Stimulated activated CD4-positive, alpha-beta T cell treated with anti-CD3 and anti-CD28 coated beads, TNF-alpha, amount 100 ng/mL, for 1 hour (primary cell): ENCODE measurements around the gene LIN54.

Experiments
- DNase-seq, 3 donors: peaks; one replicate each; pipeline ENCODE4 v3.0.0-alpha.2; 2020; ENCODE audit warnings: low read depth in 3 of 3, low spot score in 1 of 3

Gene LIN54

DNA sequence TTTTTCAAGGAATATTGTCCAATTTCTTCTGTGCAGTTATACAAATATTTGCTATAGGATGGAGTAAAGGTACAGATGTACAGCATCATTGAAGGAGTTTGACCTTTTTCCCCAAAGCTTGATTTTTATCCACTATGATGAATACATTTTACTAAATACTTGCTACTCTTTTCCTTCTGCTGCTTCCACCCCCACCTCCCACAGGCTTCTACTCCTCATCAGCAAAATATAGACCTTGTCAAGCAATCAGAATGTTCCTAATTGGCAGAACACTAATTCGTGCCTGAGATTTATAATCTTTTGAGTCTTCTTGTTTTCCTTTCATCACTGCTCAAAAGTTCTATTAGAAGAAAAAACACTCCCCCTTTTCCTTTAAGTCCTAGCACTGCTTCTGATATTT is 113.9 kb downstream of the LIN54 start:
- no peak for DNase-seq

- DNase-seq = no peak
Measured at GRCh38 chr4:82893942-82894341, 116.7 kb downstream of the LIN54 start.

GRCh38 chr4:82892467-82892802 is 118.2 kb downstream of the LIN54 start:
- DNase-seq = no peak

DNA sequence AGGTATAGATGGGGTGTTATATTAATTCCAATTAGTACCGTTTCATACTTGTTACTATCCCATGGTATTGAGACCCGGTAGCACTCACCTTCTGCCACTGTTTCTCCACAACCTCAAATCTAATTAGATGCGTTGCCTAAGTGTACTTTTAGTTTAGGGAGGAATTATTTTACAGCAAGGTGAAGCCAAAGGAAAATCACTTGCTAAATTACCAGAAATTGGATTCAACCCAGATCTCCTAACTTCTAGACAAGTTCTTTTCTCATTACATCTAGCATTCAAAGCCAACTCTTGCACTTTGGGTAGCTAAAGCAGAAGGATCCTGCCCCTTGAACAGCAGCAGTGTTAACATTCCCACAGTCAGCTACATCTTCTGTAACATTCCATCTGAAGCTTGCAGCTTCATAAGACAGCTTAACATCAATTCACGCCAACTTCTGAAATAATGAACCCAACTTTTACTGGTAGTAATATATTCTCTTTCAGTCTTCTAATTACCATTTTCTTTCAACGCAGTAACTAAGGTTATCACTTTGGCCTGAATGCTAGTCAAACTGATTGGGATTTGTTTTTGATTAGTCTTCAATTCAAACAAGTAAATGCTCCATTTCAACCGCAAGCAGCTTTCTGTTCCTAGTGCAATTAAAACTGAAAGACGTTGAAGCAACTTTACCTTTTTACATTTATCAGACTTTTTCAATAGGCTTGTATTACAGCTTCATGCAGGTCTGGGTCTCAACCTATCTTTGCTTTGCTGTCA is 118.7 kb downstream of the LIN54 start:
- no peak for DNase-seq

DNA sequence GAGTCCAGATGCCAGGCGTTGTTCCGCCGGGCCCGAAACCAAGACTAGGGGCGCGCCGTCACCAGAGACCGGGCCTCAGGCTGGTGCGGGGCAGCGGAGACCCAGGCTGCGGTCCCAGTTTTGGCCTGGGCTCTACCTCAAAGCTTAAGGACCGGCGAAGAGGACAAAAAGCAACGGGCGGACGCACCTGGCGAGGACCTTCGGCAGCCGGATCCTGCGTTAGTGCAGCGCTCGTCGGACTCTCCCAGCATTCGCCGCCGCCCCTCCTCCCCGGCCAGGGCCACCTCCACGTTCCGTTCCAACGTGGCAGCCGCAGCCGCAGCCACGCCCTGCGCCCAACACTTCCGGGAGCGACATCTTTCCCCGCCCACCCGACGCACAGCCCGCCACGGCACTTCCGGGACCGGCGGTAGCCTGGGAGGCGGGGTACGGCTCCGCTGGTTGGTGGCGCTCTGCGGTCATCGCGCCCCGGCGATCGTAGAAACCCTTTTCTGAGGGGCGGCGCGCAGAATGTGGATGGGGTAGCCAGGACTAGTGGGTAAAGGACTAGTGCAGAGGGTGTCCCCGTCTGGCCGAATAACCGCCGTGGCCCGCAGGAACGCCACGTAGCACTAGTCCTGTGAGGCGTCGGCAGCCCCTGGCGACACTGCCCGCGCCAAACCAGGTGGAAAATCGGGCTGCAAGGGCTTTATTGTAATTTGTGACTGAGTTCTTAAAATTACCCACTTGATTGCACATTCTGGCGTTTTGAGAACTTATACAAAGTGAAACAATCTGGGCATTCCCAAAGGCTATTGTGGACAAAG is 119.5 kb downstream of the LIN54 start, which contains the start of gene SEC31A:
TSS of gene SEC31A (minus strand) at position 253 of the 806 bp plus-strand sequence. CDS start 9,217 bp downstream, outside the sequence.
- peak; percentile 89 to 92 (median 91) for DNase-seq

- no peak for DNase-seq
Measured at GRCh38 chr4:82890528-82890900, 120.1 kb downstream of the LIN54 start.

DNA sequence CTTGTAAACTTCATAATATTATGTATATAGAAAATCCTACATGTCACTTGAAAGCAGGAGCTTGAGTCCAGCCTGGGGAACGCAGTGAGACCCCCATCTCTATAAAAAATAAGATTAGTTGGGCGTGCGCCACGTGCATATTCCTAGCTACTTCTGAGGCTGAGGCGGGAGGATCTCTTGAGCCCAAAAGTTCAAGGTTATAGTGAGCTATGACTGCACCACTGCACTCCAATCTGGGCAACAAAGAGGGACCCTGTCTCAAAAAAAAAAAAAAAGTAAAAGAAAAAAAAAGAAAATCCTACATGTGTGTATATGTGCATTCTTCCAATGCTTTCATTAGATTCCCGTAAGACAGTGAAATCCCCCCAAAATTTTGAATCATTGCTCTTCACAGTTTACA is 121.3 kb downstream of the LIN54 start:
- no peak for DNase-seq

GRCh38 chr4:82886147-82886942 is 124.3 kb downstream of the LIN54 start:
- no peak for DNase-seq

DNA sequence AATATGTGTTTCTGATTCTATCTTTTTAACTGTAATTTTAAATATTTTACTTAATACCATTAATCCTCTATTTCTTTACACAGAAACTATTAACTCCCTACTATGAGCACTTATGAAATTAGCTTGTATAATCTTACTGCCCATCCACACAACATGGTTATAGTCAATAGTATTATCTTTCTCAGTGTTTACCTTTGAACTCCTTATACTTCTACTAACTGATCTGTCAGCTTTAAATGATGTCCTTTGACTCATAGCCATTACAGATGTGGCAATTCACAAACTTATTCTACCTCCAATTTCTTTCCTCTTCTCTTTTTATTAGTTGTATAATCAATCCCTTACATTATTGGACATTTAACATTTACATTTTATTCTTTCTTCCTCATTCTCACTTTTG is 125.2 kb downstream of the LIN54 start:
- DNase-seq = no peak
